GM12878 (cell line): ENCODE measurements around the gene ZDHHC9. TPM values are rescaled to one million over a fixed set of nuclear protein-coding genes. Genes with fewer than 3 reads are reported as not detected.

Source experiments
- ATAC-seq: fragments of 200-7000 bp; cut with Tn5 transposase; 3 replicates; pipeline ENCODE4 v1.9.1; 2020; ENCODE audit warnings: mild to moderate bottlenecking, moderate library complexity
- BruUV-seq: library from RNA; stranded (reverse); fragments of 400-500 nt; replicated peaks from 2 replicates; lab custom pipeline; 2021; lab: Mats Ljungman, UMichigan
- CTCF ChIA-PET: fragments of 300-600 bp; sonication (Branson Sonifier 250); formaldehyde crosslinking; extraction: SDS; loops from one replicate; lab custom pipeline; 2021; ENCODE audit warnings: inconsistent platforms; lab: Yijun Ruan, JAX
- POLR2A ChIA-PET: fragments of 350-600 bp; formaldehyde crosslinking; extraction: SDS; loops from one replicate; lab custom pipeline; 2021; ENCODE audit warnings: inconsistent platforms; lab: Charles Lee
- RAD21 ChIA-PET: fragments of 300-600 bp; sonication (Branson Sonifier 250); formaldehyde crosslinking; loops from one replicate; lab custom pipeline; 2023; ENCODE audit warnings: antibody characterized with exemption; ENCODE audit not compliant: unreplicated experiment; lab: Charles Lee
- SMC1A ChIA-PET: fragments of 300-600 bp; sonication (Branson Sonifier 250); formaldehyde crosslinking; loops from one replicate; lab custom pipeline; 2023; ENCODE audit not compliant: unreplicated experiment, uncharacterized antibody; lab: Charles Lee
- DNase-seq: peaks from one replicate; pipeline ENCODE4 v3.0.0-alpha.2; 2011; ENCODE audit warnings: low read depth, low spot score
- FAIRE-seq: peaks from 3 replicates; lab custom pipeline; 2011; peaks lifted over from hg19 to GRCh38; lab: Jason Lieb, UNC
- H2AFZ ChIP-seq: 2 replicates; pipeline ENCODE4 v1.6.0; 2011; ENCODE audit warnings: low read depth, low read length, control low read depth; ENCODE audit not compliant: control insufficient read depth
- H3K27ac ChIP-seq: 2 replicates; pipeline ENCODE4 v1.5.1; 2011; ENCODE audit warnings: control low read depth; ENCODE audit not compliant: control insufficient read depth, insufficient read depth
- H3K27me3 ChIP-seq, 2 experiments: replicated peaks in 1 of 2; 2 replicates each; pipeline versions ENCODE4 v1.6.0 to v1.6.1; 2011; ENCODE audit warnings: low read length in 1 of 2; ENCODE audit not compliant: control insufficient read depth in 2 of 2, insufficient read depth in 2 of 2
- H3K36me3 ChIP-seq, 2 experiments: 2 replicates each; pipeline ENCODE4 v1.5.1; 2011; ENCODE audit warnings: low read length in 1 of 2; ENCODE audit not compliant: control insufficient read depth in 2 of 2, insufficient read depth in 2 of 2
- H3K4me1 ChIP-seq: 2 replicates; pipeline ENCODE4 v1.6.1; 2011; ENCODE audit warnings: mild to moderate bottlenecking, low read length, moderate library complexity, mixed read lengths; ENCODE audit not compliant: control insufficient read depth, insufficient read depth
- H3K4me2 ChIP-seq: 2 replicates; pipeline ENCODE4 v1.6.0; 2011; ENCODE audit warnings: control low read depth; ENCODE audit not compliant: control insufficient read depth, insufficient read depth
- H3K4me3 ChIP-seq: fragments of 200-600 bp; sonication (generic); 2 replicates; pipeline ENCODE4 v1.5.1; 2016
- H3K79me2 ChIP-seq: 2 replicates; pipeline ENCODE4 v1.6.0; 2011; ENCODE audit warnings: low read length; ENCODE audit not compliant: control insufficient read depth, insufficient read depth
- H3K9ac ChIP-seq: 2 replicates; pipeline ENCODE4 v1.8.0; 2011; ENCODE audit warnings: low read length, control low read depth, mixed read lengths; ENCODE audit not compliant: control insufficient read depth, insufficient read depth
- H3K9me3 ChIP-seq: replicated peaks from 3 replicates; pipeline ENCODE4 v1.5.1; 2011; ENCODE audit warnings: mild to moderate bottlenecking, low read length; ENCODE audit not compliant: control insufficient read depth, insufficient read depth
- H4K20me1 ChIP-seq: 2 replicates; pipeline ENCODE4 v1.6.0; 2011; ENCODE audit not compliant: control insufficient read depth, insufficient read depth
- BCL11A ChIP-seq: IDR thresholded peaks from 2 replicates; pipeline ENCODE4 v1.6.1; 2011; ENCODE audit warnings: low read depth, low read length
- BHLHE40 ChIP-seq, 2 experiments: fragments of 450-650 bp in 1 of 2; IDR thresholded peaks; 2 replicates each; pipeline ENCODE4 v1.6.1; 2011 to 2017; ENCODE audit warnings: low read depth in 2 of 2, borderline replicate concordance in 1 of 2, improper control_type of control experiment in 1 of 2, low read length in 1 of 2, mild to moderate bottlenecking in 1 of 2
- CBX5 ChIP-seq: sonication (generic); IDR thresholded peaks from 2 replicates; pipeline ENCODE4 v1.6.1; 2016; ENCODE audit warnings: low read depth, moderate library complexity, mild to moderate bottlenecking, inconsistent platforms
- CHD1 ChIP-seq: IDR thresholded peaks from 2 replicates; pipeline ENCODE4 v1.6.1; 2012; ENCODE audit warnings: low read depth, low read length, improper control_type of control experiment
- EGR1 ChIP-seq, 2 experiments: IDR thresholded peaks; 1 replicate in 1 of 2; 2 replicates in 1 of 2; pipeline ENCODE4 v1.6.1; 2011 to 2012; ENCODE audit warnings: low read depth in 2 of 2, low read length in 2 of 2, borderline replicate concordance in 1 of 2, mild to moderate bottlenecking in 1 of 2, moderate library complexity in 1 of 2
- ESRRA ChIP-seq: IDR thresholded peaks from 2 replicates; pipeline ENCODE4 v1.6.1; 2012; ENCODE audit warnings: mild to moderate bottlenecking, low read length, improper control_type of control experiment
- ETV6 ChIP-seq, 2 experiments: fragments of 450-650 bp in 1 of 2; IDR thresholded peaks in 1 of 2; conservative IDR thresholded peaks in 1 of 2; 2 replicates each; pipeline ENCODE4 v1.6.1; 2014; ENCODE audit warnings: antibody characterized with exemption in 1 of 2, borderline replicate concordance in 1 of 2, low read depth in 1 of 2, mild to moderate bottlenecking in 1 of 2, moderate library complexity in 1 of 2
- FOS ChIP-seq: IDR thresholded peaks from 3 replicates; pipeline ENCODE4 v1.6.1; 2011; ENCODE audit warnings: borderline replicate concordance; ENCODE audit not compliant: insufficient read length; ENCODE audit errors: extremely low read depth
- HDGF ChIP-seq: fragments of 450-650 bp; IDR thresholded peaks from 2 replicates; pipeline ENCODE4 v1.6.1; 2016; ENCODE audit warnings: antibody characterized with exemption
- JUND ChIP-seq: IDR thresholded peaks from 2 replicates; pipeline ENCODE4 v1.6.1; 2012; ENCODE audit warnings: low read depth, mild to moderate bottlenecking, low read length, improper control_type of control experiment, moderate library complexity
- MLLT1 ChIP-seq: fragments of 450-650 bp; IDR thresholded peaks from 2 replicates; pipeline ENCODE4 v1.6.1; 2016; ENCODE audit warnings: mild to moderate bottlenecking
- MTA2 ChIP-seq: fragments of 450-650 bp; IDR thresholded peaks from 2 replicates; pipeline ENCODE4 v1.6.1; 2016; ENCODE audit warnings: low read depth, mild to moderate bottlenecking, moderate library complexity
- RELB ChIP-seq: fragments of 450-650 bp; IDR thresholded peaks from 2 replicates; pipeline ENCODE4 v1.6.1; 2017; ENCODE audit warnings: low read depth, mild to moderate bottlenecking, moderate library complexity
- RUNX3 ChIP-seq: IDR thresholded peaks from 2 replicates; pipeline ENCODE4 v1.6.1; 2012; ENCODE audit warnings: low read length, inconsistent platforms
- TBL1XR1 ChIP-seq: IDR thresholded peaks from 2 replicates; pipeline ENCODE4 v1.6.1; 2012; ENCODE audit warnings: low read depth, low read length, improper control_type of control experiment
- TCF3 ChIP-seq: IDR thresholded peaks from 2 replicates; pipeline ENCODE4 v1.6.1; 2012; ENCODE audit warnings: low read depth, mild to moderate bottlenecking, low read length, borderline replicate concordance; ENCODE audit not compliant: insufficient read depth
- ZNF207 ChIP-seq: fragments of 450-650 bp; IDR thresholded peaks from 2 replicates; pipeline ENCODE4 v1.6.1; 2014; ENCODE audit warnings: antibody characterized with exemption, mild to moderate bottlenecking, borderline replicate concordance
- WGBS: methylation state at CpG from one replicate; pipeline ENCODE4 v1.1.6; 2016; ENCODE audit warnings: low lambda C conversion rate; ENCODE audit not compliant: insufficient replicate concordance, insufficient coverage; ENCODE audit errors: missing lambda C conversion rate; 5-methylcytosine and 5-hydroxymethylcytosine counted together
- in situ Hi-C: fragments of 300-500 bp; cut with MboI; formaldehyde crosslinking; loops from 9 replicates; pipeline ENCODE4 v1.14.3; 2018; ENCODE audit warnings: mixed read lengths
- intact Hi-C: fragments of 100-400 bp; cut with micrococcal nuclease; formaldehyde crosslinking; loops from one replicate; pipeline ENCODE4 v1.14.2; 2022; ENCODE audit not compliant: unreplicated experiment
- polyA plus RNA-seq, 11 experiments: library from polyadenylated mRNA; depleted of rRNA in 4 of 11; unstranded in 6 of 11; stranded (reverse) in 5 of 11; fragments of >200 nt; fragmentation: Nextera tagmentation in 4 of 11; fragmentation: Illumina TruSeq in 1 of 11; extraction: Ambion mirVana in 4 of 11; extraction: Trizol in 1 of 11; gene quantifications; 1 replicate in 1 of 11; 2 replicates in 10 of 11; pipeline versions ENCODE4 v1.2.1 to v1.2.3, GENCODE V29; 2011 to 2016; ENCODE audit warnings: inconsistent platforms in 2 of 11, missing spikeins in 2 of 11, low read depth in 1 of 11
- total RNA-seq, 4 experiments: library from RNA; depleted of rRNA in 3 of 4; stranded (reverse); fragments of >200 nt in 3 of 4; fragmentation: Illumina TruSeq in 1 of 4; extraction: Trizol in 1 of 4; gene quantifications; 2 replicates each; pipeline versions ENCODE4 v1.2.1 to v1.2.3, GENCODE V29; 2013 to 2021

Gene ZDHHC9
- total and polyA plus RNA-seq, 10 of the 15 experiments (the other 5 are each of a cell fraction or from before 2014, with no cell fraction given), result 1.8 to 13.0 (median 5.4) TPM

GRCh38 chrX:129779086-129779672 lies 64.5 kb downstream of the ZDHHC9 start:
- CTCF ChIA-PET, result interaction anchor here (0.6 to 1.0 kb wide), 2 partner anchors 41 to 46 kb away, joined by 3 read pairs; no protein-coding TSS in a partner anchor
- no peak overlapping the region; the same call in 1 of the 2 replicates for H2AFZ ChIP-seq
- intact Hi-C loops, result loop anchor here (10.0 kb wide), 1 partner anchor 396 kb away; the partner anchor contains the start of gene RAB33A
- no TSS peak for BruUV-seq
- DNase-seq, result no peak
- TF ChIP-seq BHLHE40 (IDR thresholded peaks at IDR 0.05; ENCODE audit: borderline replicate concordance in 1 of 2, low read depth in 2 of 2, low read length in 1 of 2), result no peak
- no peak for TF ChIP-seq TCF3
- no peak for TF ChIP-seq JUND
- no peak for TF ChIP-seq TBL1XR1
- no peak for TF ChIP-seq EGR1 (IDR thresholded peaks at IDR 0.05; ENCODE audit: borderline replicate concordance in 1 of 2, low read depth in 2 of 2, low read length in 2 of 2)
- TF ChIP-seq BCL11A, result no peak
- no peak for TF ChIP-seq RELB
- no peak for TF ChIP-seq MTA2
- no peak for TF ChIP-seq FOS
- no peak for TF ChIP-seq CBX5
- TF ChIP-seq ZNF207, result no peak
- TF ChIP-seq CHD1, result 0 out of 2 replicates have a peak, but pooled peaks have one; percentile 17
- no peak for TF ChIP-seq ESRRA
- no peak for TF ChIP-seq RUNX3
- TF ChIP-seq HDGF, result peak; percentile 83
- TF ChIP-seq ETV6 (conservative IDR thresholded peaks at IDR 0.05 in 1 of 2, IDR thresholded peaks at IDR 0.05 in 1 of 2; ENCODE audit: borderline replicate concordance in 1 of 2, low read depth in 1 of 2), result no peak
- TF ChIP-seq MLLT1, result peak; percentile 54
- TF ChIP-seq, all 136 proteins: peak for 3
- H3K9ac ChIP-seq, result peak overlapping the region; percentile 93
- ChIA-PET RAD21 (interaction anchor here (1.7 to 7.0 kb wide), 3 partner anchors 8 to 22 kb away, joined by 6 to 166 read pairs (median 65); no protein-coding TSS in a partner anchor), POLR2A (interaction anchor here (1.2 to 11.2 kb wide), 3 partner anchors 9 to 21 kb away, joined by 3 to 169 read pairs (median 17); no protein-coding TSS in a partner anchor), SMC1A (interaction anchor here (5.0 to 14.8 kb wide), 3 partner anchors 9 to 44 kb away, joined by 20 to 165 read pairs (median 58); no protein-coding TSS in a partner anchor)
- in situ Hi-C loops, result no loop called here
- H3K4me3 ChIP-seq, result peak overlapping the region; percentile 75
- H3K79me2 ChIP-seq, result peaks cover 53% of the 10 kb centered on the region
- peaks cover 0 to 8% of the 10 kb centered on the region in 2 experiments; a peak in 2 of 4 replicates for H3K36me3 ChIP-seq
- H3K27me3 ChIP-seq, result no peaks in the 10 kb centered on the region
- H4K20me1 ChIP-seq, result no peaks in the 10 kb centered on the region
- H3K4me1 ChIP-seq, result peaks cover 51% of the 10 kb centered on the region
- peak overlapping the region; percentile 94 for H3K27ac ChIP-seq
- 55% methylated on average over 7 of the region's 7 CpGs for WGBS
- FAIRE-seq, result no peak
- no peaks in the 10 kb centered on the region for H3K9me3 ChIP-seq
- ATAC-seq, result no peak
- peak overlapping the region; percentile 90 for H3K4me2 ChIP-seq
